Ishikawa (cell line): ENCODE data around the gene SMAD7.

Experiments used
- CEBPB ChIP-seq: IDR thresholded peaks from 2 replicates; pipeline ENCODE4 v1.6.1; 2012
- CREB1 ChIP-seq: IDR thresholded peaks from 2 replicates; pipeline ENCODE4 v1.6.1; 2012; ENCODE audit warnings: low read depth
- EGR1 ChIP-seq: IDR thresholded peaks from 2 replicates; pipeline ENCODE4 v1.6.1; 2012
- EP300 ChIP-seq: IDR thresholded peaks from 2 replicates; pipeline ENCODE4 v1.6.1; 2012; ENCODE audit warnings: borderline replicate concordance
- FOXM1 ChIP-seq: IDR thresholded peaks from 2 replicates; pipeline ENCODE4 v1.6.1; 2012; ENCODE audit warnings: low read depth, borderline replicate concordance
- NFIC ChIP-seq: IDR thresholded peaks from 2 replicates; pipeline ENCODE4 v1.6.1; 2012
- RAD21 ChIP-seq: IDR thresholded peaks from 2 replicates; pipeline ENCODE4 v1.6.1; 2012; ENCODE audit warnings: low read depth
- TAF1 ChIP-seq: IDR thresholded peaks from 2 replicates; pipeline ENCODE4 v1.6.1; 2012; ENCODE audit warnings: low read depth, mild to moderate bottlenecking
- TCF12 ChIP-seq: IDR thresholded peaks from 2 replicates; pipeline ENCODE4 v1.6.1; 2012; ENCODE audit warnings: low read depth
- TEAD4 ChIP-seq: IDR thresholded peaks from 2 replicates; pipeline ENCODE4 v1.6.1; 2012
- YY1 ChIP-seq: IDR thresholded peaks from 2 replicates; pipeline ENCODE4 v1.6.1; 2012; ENCODE audit warnings: low read depth
- ZBTB7A ChIP-seq: IDR thresholded peaks from 2 replicates; pipeline ENCODE4 v1.6.1; 2012; ENCODE audit warnings: low read depth
- TF ChIP-seq, protein P1 (sequence below): IDR thresholded peaks from 2 replicates; pipeline ENCODE4 v1.6.1; 2012; ENCODE audit warnings: low read depth, mild to moderate bottlenecking
- TF ChIP-seq, protein P2 (sequence below): IDR thresholded peaks from 2 replicates; pipeline ENCODE4 v1.6.1; 2012
- TF ChIP-seq, protein P3 (sequence below): IDR thresholded peaks from 2 replicates; pipeline ENCODE4 v1.6.1; 2012

Gene SMAD7

DNA sequence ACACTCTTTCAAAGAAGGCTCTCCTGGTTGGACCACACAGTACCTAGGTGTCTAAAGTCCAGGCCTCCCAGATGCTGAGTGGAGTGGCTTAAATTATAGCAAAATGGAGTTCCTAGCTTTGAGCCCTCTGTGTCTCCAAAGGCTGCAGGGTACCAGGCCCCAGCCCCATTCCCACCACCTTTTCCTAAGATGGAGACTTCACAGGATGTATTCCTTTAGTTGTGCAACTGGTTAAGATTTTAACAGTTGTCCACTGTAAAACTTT, 4.9 kb downstream of the SMAD7 start:
- TF ChIP-seq CEBPB, result no peak
- TF ChIP-seq NFIC, result no peak
- TF ChIP-seq, protein P1, sequence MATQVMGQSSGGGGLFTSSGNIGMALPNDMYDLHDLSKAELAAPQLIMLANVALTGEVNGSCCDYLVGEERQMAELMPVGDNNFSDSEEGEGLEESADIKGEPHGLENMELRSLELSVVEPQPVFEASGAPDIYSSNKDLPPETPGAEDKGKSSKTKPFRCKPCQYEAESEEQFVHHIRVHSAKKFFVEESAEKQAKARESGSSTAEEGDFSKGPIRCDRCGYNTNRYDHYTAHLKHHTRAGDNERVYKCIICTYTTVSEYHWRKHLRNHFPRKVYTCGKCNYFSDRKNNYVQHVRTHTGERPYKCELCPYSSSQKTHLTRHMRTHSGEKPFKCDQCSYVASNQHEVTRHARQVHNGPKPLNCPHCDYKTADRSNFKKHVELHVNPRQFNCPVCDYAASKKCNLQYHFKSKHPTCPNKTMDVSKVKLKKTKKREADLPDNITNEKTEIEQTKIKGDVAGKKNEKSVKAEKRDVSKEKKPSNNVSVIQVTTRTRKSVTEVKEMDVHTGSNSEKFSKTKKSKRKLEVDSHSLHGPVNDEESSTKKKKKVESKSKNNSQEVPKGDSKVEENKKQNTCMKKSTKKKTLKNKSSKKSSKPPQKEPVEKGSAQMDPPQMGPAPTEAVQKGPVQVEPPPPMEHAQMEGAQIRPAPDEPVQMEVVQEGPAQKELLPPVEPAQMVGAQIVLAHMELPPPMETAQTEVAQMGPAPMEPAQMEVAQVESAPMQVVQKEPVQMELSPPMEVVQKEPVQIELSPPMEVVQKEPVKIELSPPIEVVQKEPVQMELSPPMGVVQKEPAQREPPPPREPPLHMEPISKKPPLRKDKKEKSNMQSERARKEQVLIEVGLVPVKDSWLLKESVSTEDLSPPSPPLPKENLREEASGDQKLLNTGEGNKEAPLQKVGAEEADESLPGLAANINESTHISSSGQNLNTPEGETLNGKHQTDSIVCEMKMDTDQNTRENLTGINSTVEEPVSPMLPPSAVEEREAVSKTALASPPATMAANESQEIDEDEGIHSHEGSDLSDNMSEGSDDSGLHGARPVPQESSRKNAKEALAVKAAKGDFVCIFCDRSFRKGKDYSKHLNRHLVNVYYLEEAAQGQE, result no peak
- no peak for TF ChIP-seq CREB1
- no peak for TF ChIP-seq FOXM1
- no peak for TF ChIP-seq ZBTB7A
- TF ChIP-seq YY1, result no peak

DNA sequence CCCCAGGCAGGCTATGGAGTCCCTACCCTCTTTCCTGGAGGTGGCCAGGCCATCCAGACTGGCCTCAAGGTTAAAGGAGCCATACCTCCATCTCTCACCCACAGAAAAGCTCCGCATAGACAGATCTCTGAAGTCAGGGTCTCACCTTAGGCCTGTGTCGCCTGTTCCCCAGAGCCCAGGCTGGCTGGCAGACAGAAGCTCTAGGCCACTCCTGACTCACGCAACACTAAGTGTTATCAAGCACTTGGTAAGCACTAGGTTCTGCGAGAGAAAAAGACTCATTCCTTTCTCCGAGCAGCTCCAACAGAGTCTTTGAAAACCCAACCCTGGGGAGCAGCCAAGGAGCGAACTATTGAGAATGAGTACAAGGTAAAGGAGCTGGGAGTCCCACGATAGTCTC, 6.1 kb downstream of the SMAD7 start:
- TF ChIP-seq FOXM1, result no peak
- no peak for TF ChIP-seq CREB1

DNA sequence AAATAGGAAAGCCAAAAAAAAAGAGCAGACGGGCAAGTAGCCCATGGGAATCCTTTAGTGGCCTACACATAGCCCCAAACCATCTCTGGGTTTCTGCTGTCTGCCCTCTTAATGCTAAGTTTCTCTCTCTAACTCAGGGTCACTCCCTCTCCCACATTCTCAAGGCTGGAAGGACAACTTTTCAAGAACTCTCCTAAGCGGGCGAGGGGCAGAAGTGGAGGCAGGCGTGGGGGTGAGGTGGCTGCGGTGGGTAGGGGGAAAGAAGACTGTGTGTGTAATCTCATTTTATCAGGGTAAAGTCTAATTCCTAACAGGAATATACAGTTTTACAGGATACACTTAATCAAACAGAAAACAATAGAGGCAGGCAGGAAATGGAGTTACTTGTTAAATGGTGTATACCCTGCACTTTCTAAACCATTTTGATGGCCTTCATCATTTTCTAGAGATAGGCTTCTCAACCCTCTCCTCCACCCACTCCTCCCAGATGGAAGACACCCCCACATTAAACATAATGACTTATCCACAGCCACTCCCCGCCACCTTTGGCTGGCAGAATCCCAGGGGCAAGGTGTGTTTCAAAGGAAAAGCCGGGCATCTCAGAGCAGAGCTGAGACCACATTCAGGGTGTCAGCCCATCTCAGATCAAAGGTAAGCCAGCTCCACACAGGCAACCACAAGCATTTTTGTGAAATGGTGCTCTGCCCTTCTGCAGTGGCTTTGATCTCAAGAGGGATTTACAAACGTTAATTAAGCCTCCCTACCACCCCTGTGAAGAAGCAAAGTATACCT, 6.8 kb downstream of the SMAD7 start:
- no peak for TF ChIP-seq EGR1
- TF ChIP-seq RAD21, result no peak
- TF ChIP-seq CREB1, result no peak
- TF ChIP-seq TCF12, result no peak
- TF ChIP-seq, protein P2, sequence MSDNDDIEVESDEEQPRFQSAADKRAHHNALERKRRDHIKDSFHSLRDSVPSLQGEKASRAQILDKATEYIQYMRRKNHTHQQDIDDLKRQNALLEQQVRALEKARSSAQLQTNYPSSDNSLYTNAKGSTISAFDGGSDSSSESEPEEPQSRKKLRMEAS, result no peak
- TF ChIP-seq, protein P3, sequence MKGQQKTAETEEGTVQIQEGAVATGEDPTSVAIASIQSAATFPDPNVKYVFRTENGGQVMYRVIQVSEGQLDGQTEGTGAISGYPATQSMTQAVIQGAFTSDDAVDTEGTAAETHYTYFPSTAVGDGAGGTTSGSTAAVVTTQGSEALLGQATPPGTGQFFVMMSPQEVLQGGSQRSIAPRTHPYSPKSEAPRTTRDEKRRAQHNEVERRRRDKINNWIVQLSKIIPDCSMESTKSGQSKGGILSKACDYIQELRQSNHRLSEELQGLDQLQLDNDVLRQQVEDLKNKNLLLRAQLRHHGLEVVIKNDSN, result no peak
- TF ChIP-seq YY1, result no peak
- TF ChIP-seq TAF1, result no peak
- TF ChIP-seq EP300, result no peak
- TF ChIP-seq NFIC, result no peak
- TF ChIP-seq TEAD4, result no peak
- TF ChIP-seq, protein P1, result no peak
- TF ChIP-seq FOXM1, result no peak
- no peak for TF ChIP-seq CEBPB
- no peak for TF ChIP-seq ZBTB7A

DNA sequence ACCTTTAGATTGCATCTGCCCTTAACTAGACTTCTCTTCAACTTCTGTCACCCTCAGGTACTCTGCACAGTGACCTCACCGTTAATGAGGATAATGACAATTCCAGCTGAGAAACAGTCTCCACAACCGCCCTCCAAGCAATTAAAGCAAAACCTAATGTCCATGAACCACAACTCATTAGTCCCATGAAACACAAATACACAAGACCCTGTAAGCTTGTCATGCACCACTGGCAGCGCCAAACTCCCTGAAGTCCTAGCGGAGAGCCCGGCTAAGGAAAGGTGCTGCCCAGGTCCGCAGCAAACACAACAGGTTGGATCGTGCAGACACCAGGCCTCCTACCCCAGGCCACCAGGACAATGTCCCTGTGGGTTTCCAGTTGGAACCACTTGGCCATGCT, 7.4 kb downstream of the SMAD7 start:
- TF ChIP-seq FOXM1 (no peak), CREB1 (no peak), NFIC (no peak), RAD21 (no peak), TCF12 (no peak), EP300 (no peak), YY1 (no peak), TEAD4 (no peak), EGR1 (no peak)
- TF ChIP-seq, protein P1, result no peak
- TF ChIP-seq, protein P3, result no peak
- TF ChIP-seq, protein P2, result no peak

DNA sequence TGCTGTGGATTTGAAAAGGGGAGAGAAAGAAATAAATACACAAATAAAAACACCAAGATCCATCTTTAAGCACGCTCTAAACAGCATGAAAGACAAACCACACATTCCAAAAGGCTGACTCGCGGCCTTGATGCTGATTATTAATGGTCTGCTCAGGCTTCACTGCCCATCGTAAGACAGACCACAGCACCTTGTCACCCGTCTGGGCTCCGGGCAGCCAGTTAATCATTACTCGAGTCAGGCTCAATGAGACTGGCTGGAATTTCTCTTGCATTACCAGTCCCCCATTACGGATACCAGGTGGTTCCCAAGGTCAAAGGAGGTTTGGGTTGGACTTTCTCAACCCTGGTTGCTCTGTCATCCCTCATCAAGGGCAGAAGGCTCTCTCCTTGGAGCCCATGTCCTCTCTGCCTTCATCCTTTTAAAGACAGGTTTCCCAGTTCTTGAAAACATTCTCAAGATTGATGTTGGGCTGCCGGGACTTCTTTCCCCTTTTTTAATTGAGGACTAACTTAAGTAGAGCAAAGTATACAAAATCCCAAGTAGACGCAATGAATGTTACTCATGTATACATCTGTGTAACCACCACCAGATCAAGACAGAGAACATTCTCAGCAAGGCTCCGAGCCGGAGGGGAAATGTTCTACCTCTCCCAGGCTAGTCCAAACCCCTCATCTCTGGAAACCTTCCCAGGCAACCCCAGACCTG, 8.1 kb downstream of the SMAD7 start:
- TF ChIP-seq NFIC (peak; percentile 65), TEAD4 (peak; percentile 92), TAF1 (no peak), RAD21 (no peak), EGR1 (no peak), EP300 (peak; percentile 93), CEBPB (peak; percentile 3; the same call in 1 of the 2 replicates), FOXM1 (peak; percentile 56; the same call in 1 of the 2 replicates), YY1 (0 out of 2 replicates have a peak, but pooled peaks have one; percentile 14), TCF12 (peak; percentile 93), ZBTB7A (no peak)
- TF ChIP-seq, protein P3, result no peak
- TF ChIP-seq, protein P1, result no peak
- TF ChIP-seq, protein P2, result peak; percentile 13; the same call in 1 of the 2 replicates
